Cortex of kidney (tissue), 1 donor: ENCODE data around the gene WASHC3.

ENCODE experiments used
- DNase-seq: peaks from one replicate; lab custom pipeline; 2025; lab: John Stamatoyannopoulos, UW

WASHC3 gene

GRCh38 chr12:101967506-101967905, 94.3 kb downstream of the WASHC3 start:
- DNase-seq, result no peak

DNA sequence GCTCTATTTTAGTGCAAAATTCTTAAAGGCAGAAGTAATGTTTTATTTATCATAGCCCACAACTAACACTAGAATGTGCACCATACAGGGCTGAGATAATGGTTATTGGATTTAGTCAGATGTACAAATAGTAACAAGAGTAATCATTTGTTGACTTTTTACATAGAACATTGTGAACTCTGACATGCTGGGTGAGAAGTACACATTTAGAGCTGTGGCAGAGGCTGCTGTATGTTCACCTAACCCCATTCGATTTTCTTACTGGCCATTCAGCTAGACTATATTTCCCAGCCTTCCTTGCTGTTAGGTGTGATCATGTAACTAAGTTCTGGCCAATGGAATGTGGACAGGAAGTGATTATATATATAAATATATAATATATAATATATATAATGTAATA, 95.3 kb downstream of the WASHC3 start:
- no peak for DNase-seq

- DNase-seq, result no peak
Observed at GRCh38 chr12:101963697-101964096, 98.1 kb downstream of the WASHC3 start.
